IPS-20b (cell line): ENCODE data around the gene UBE2L6.

ENCODE experiments used
- H3K27ac ChIP-seq: one replicate; pipeline ENCODE4 v1.5.1; 2013; ENCODE audit warnings: low read length
- H3K27me3 ChIP-seq: 2 replicates; pipeline ENCODE4 v1.6.1; 2013; ENCODE audit warnings: mild to moderate bottlenecking, low read length, inconsistent platforms; ENCODE audit not compliant: insufficient read depth
- H3K36me3 ChIP-seq: 2 replicates; pipeline ENCODE4 v1.6.1; 2013; ENCODE audit warnings: low read depth, mild to moderate bottlenecking, inconsistent platforms, low read length, moderate library complexity; ENCODE audit not compliant: insufficient read depth
- H3K4me1 ChIP-seq: 2 replicates; pipeline ENCODE4 v1.6.1; 2013; ENCODE audit warnings: mild to moderate bottlenecking, control low read depth, inconsistent platforms, low read length, moderate library complexity; ENCODE audit not compliant: insufficient read depth
- H3K4me3 ChIP-seq: 2 replicates; pipeline ENCODE4 v1.5.1; 2013; ENCODE audit warnings: mild to moderate bottlenecking, low read length, inconsistent platforms
- H3K9ac ChIP-seq: 2 replicates; pipeline ENCODE4 v1.6.1; 2013; ENCODE audit warnings: low read depth, mild to moderate bottlenecking, inconsistent platforms, low read length, moderate library complexity
- H3K9me3 ChIP-seq: 2 replicates; pipeline ENCODE4 v1.6.1; 2013; ENCODE audit warnings: mild to moderate bottlenecking, low read depth, low read length, inconsistent platforms; ENCODE audit not compliant: insufficient read depth

UBE2L6 gene

DNA sequence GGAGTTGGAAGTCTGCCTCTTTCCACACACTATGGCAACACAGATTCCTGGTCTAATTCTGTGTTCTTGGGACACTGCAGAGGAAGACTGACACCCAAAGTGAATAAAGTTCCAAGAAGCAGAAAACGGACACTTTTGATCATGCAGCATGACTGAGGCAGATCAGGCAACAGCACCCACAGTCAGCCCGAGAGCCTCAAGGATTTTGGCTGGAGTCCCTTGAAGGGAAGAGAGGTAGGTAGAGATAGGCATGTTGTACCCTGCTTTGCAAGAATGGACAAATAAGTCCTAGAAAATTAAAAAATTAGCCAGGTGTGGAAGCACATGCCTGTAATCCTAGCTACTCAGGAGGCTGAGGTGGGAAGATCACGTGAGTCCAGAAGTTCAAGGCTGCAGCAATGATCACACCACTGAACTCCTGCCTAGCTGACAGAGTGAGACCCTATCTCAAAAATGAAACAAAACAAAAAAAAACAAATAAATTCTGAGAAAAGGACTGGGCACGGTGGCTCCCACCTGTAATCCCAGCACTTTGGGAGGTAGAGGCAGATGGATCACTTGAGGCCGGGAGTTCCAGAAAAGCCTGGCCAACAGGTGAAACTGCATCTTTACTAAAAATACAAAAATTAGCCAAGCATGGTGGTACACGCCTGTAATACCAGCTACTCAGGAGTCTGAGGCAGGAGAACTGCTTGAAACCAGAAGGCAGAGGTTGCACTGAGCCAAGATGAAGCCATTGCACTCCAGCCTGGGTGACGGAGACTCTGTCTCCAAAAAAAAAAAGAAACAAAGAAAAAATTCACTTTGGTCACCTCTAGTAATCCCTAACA lies 58.9 kb downstream of the UBE2L6 start:
- peaks cover 9% of the 10 kb centered on the region for H3K27me3 ChIP-seq
- H3K27ac ChIP-seq = no peak overlapping the region
- no peaks in the 10 kb centered on the region for H3K9me3 ChIP-seq
- H3K4me3 ChIP-seq = no peak overlapping the region
- 0 out of 2 replicates have a peak, but pooled peaks cover 7% of the 10 kb centered on the region for H3K36me3 ChIP-seq
- H3K9ac ChIP-seq = no peak overlapping the region
- H3K4me1 ChIP-seq = no peaks in the 10 kb centered on the region

DNA sequence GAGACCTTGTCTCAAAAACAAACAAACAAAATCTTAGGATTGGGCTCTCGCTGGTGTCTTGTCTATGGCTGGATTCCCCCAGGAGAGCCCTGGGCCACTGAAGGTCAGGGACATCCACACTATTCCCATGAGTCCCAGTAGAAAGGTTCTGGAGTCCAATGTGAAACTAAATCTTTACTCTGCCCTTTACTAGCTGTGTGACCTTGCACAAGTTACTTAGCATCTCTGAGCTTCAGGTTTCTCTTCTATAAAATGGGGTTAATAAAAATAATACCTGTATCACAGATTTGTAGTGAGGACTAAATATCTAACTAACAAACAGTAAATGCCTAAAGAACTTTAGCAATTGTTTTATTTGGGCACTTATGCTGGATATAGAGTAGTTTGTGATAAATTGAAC lies 61.0 kb downstream of the UBE2L6 start:
- Histone ChIP-seq H3K4me1 (no peaks in the 10 kb centered on the region), H3K36me3 (0 out of 2 replicates have a peak, but pooled peaks cover 7% of the 10 kb centered on the region), H3K27ac (no peak overlapping the region), H3K4me3 (no peak overlapping the region), H3K9ac (no peak overlapping the region), H3K27me3 (no peaks in the 10 kb centered on the region), H3K9me3 (no peaks in the 10 kb centered on the region)

DNA sequence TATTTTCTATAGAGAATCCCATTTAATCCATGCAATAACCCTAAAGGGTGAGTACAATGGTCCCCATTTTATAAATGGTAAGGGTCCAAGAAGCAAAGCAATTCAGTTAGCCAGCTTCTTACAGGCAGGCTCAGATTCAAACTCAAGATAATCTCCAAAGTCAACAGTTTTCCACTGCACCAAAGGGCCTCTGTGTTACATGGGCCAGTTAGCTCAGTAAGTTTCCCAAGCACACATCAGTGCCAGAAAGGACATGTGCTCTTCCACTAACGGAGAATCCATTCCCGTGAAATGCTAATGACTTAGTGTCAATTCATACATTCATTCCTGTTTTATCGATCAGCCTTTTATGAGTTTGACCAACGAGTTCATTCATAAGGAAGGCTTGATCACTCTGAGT lies 63.0 kb downstream of the UBE2L6 start:
- H3K27me3 ChIP-seq = no peaks in the 10 kb centered on the region
- H3K27ac ChIP-seq = no peak overlapping the region
- peaks cover 13% of the 10 kb centered on the region for H3K36me3 ChIP-seq
- H3K4me1 ChIP-seq = peaks cover 10% of the 10 kb centered on the region; the same call in 1 of the 2 replicates
- H3K9ac ChIP-seq = no peak overlapping the region
- H3K4me3 ChIP-seq = no peak overlapping the region
- H3K9me3 ChIP-seq = no peaks in the 10 kb centered on the region

DNA sequence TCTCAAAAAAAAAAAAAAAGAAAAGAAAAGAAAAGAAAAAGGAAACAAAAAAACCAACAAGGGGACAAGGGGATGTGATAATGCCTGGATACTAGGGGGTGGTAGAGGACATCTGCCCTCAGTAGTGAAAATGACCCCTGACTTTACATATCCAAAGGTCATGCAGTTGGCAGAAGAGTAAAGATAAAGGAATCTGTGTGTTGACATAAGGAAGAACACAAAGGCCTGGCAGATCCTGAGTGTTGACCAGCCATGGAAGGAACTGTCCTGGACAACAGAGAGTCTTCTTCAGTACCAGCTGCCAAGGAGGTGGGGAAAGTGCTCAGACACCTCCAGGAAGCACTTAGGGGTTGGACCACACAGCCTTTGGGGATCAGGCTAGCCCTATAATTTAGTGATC lies 64.6 kb downstream of the UBE2L6 start:
- Histone ChIP-seq H3K27ac (no peak overlapping the region), H3K4me3 (no peak overlapping the region), H3K9ac (no peak overlapping the region), H3K36me3 (peaks cover 19% of the 10 kb centered on the region), H3K4me1 (peaks cover 12% of the 10 kb centered on the region; the same call in 1 of the 2 replicates), H3K9me3 (no peaks in the 10 kb centered on the region), H3K27me3 (no peaks in the 10 kb centered on the region)

DNA sequence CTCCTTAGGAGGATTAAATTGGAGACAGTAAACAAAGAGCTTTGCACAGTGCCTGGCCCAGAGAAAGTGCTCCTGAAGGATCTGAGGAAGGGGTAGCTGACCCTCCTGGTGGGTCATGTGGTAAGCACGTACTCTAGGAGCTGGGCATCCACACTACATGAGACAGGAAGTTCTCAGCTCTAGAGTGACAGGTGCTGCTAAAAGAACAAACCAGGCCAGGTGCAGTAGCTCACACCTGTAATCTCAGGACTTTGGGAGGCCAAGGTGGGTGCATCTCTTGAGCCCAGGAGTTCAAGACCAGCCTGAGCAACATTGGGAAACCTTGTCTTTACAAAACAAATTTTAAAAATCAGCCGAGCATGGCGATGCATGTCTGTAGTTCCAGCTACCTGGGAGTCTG lies 65.1 kb downstream of the UBE2L6 start:
- H3K36me3 ChIP-seq = peaks cover 20% of the 10 kb centered on the region
- H3K27ac ChIP-seq = no peak overlapping the region
- H3K27me3 ChIP-seq = no peaks in the 10 kb centered on the region
- no peaks in the 10 kb centered on the region for H3K9me3 ChIP-seq
- peaks cover 12% of the 10 kb centered on the region; the same call in 1 of the 2 replicates for H3K4me1 ChIP-seq
- H3K4me3 ChIP-seq = no peak overlapping the region
- H3K9ac ChIP-seq = no peak overlapping the region

DNA sequence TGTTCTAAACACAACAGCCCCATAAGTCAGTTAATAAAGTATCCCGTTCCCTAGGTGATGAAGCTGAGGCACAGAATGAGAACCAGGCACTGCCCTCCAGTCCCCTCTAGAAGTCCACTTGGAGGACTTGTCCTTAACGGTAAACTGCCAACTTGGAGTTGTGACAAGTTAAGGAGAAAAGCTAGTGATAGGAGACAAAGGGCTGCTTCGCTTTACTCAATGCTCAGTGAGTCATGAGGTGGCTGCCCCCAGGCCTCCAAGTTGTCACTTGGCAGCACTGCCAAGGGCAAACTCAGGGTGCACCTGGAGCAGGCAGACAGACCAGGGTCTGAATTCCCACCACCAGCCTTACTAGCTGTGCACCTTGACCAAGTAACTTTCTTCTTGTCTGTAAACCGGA lies 65.5 kb downstream of the UBE2L6 start:
- Histone ChIP-seq H3K27me3 (no peaks in the 10 kb centered on the region), H3K9ac (no peak overlapping the region), H3K4me3 (no peak overlapping the region), H3K27ac (no peak overlapping the region), H3K4me1 (peaks cover 12% of the 10 kb centered on the region; the same call in 1 of the 2 replicates), H3K36me3 (peaks cover 24% of the 10 kb centered on the region), H3K9me3 (no peaks in the 10 kb centered on the region)
